Measurements from ENCODE around the gene DDX42.
A peak's percentile ranks its signal among the peaks of the same experiment; 100 is the strongest.
"Not testable (repeated sequence)": the region's sequence is repeated elsewhere in the genome, so short reads cannot be mapped to it uniquely, and the experiment has no call there.

The DDX42 gene

GRCh38 chr17:63840591-63841349 is 66.8 kb downstream of the DDX42 start:
- DNase-seq (ENCODE audit: low read depth in 3 of 3) = no peak

GRCh38 chr17:63841350-63842172 is 67.6 kb downstream of the DDX42 start:
- no peak for DNase-seq (ENCODE audit: low read depth in 3 of 3)

GRCh38 chr17:63842173-63842539 is 68.2 kb downstream of the DDX42 start:
- no peak for DNase-seq (ENCODE audit: low read depth in 3 of 3)

GRCh38 chr17:63842540-63843386 is 68.8 kb downstream of the DDX42 start, which contains the start of gene SMARCD2:
Gene SMARCD2, minus strand, starts transcription at chr17:63842685. Its CDS starts 11 bp downstream, at chr17:63842674.
- DNase-seq (ENCODE audit: low read depth in 3 of 3) = peak; percentile 97 to 99 (median 98)

GRCh38 chr17:63843387-63843888 is 69.5 kb downstream of the DDX42 start:
- not testable (repeated sequence) for DNase-seq (ENCODE audit: low read depth in 3 of 3)

GRCh38 chr17:63843910-63844677 is 70.1 kb downstream of the DDX42 start:
- no peak for DNase-seq (ENCODE audit: low read depth in 3 of 3)

- no peak for DNase-seq (ENCODE audit: low read depth in 3 of 3)
These were observed 71.5 kb downstream of the DDX42 start for GRCh38 chr17:63845509-63845908.

GRCh38 chr17:63847525-63848249 is 73.7 kb downstream of the DDX42 start:
- no peak for DNase-seq (ENCODE audit: low read depth in 3 of 3)

- DNase-seq (ENCODE audit: low read depth in 3 of 3) = peak; percentile 93 to 96 (median 95)
These were observed 75.1 kb downstream of the DDX42 start for GRCh38 chr17:63848834-63849689.

- DNase-seq (ENCODE audit: low read depth in 3 of 3) = no peak
These were observed 76.4 kb downstream of the DDX42 start for GRCh38 chr17:63850401-63850800.

- DNase-seq (ENCODE audit: low read depth in 3 of 3) = no peak
These were observed 79.3 kb downstream of the DDX42 start for GRCh38 chr17:63853260-63853659.

GRCh38 chr17:63854709-63855108 is 80.7 kb downstream of the DDX42 start:
- DNase-seq (ENCODE audit: low read depth in 3 of 3) = no peak

- no peak for DNase-seq (ENCODE audit: low read depth in 3 of 3)
These were observed 81.2 kb downstream of the DDX42 start for GRCh38 chr17:63855185-63855584.

GRCh38 chr17:63856425-63856824 is 82.5 kb downstream of the DDX42 start:
- not testable (repeated sequence) for DNase-seq (ENCODE audit: low read depth in 3 of 3)

- DNase-seq (ENCODE audit: low read depth in 3 of 3) = no peak
These were observed 85.3 kb downstream of the DDX42 start for GRCh38 chr17:63859257-63859656.

- not testable (repeated sequence) for DNase-seq (ENCODE audit: low read depth in 3 of 3)
These were observed 92.7 kb downstream of the DDX42 start for GRCh38 chr17:63866625-63867024.
